CD14-positive monocyte (primary cell): ENCODE measurements around the gene HTD2. TPM values are rescaled to one million over a fixed set of nuclear protein-coding genes. Genes with fewer than 3 reads are reported as not detected.

Experiments
- DNase-seq, 3 donors: peaks; one replicate each; pipeline ENCODE4 v3.0.0-alpha.2; 2011 to 2022
- H2AFZ ChIP-seq: 2 replicates; pipeline ENCODE4 v1.6.0; 2012; ENCODE audit warnings: mild to moderate bottlenecking, low read depth, low read length, inconsistent platforms; ENCODE audit not compliant: insufficient read depth, poor library complexity, severe bottlenecking
- H3K27ac ChIP-seq, 2 donors: 1 replicate in 1 of 2; 2 replicates in 1 of 2; pipeline ENCODE4 v1.5.1; 2012 to 2013; ENCODE audit warnings: low read length in 2 of 2, control low read depth in 1 of 2, inconsistent platforms in 1 of 2, low read depth in 1 of 2, mild to moderate bottlenecking in 1 of 2
- H3K27me3 ChIP-seq, 2 donors: one replicate each; pipeline versions ENCODE4 v1.6.0 to v1.6.1; 2011 to 2013; ENCODE audit warnings: low read length in 2 of 2; ENCODE audit not compliant: control insufficient read depth in 2 of 2, insufficient read depth in 2 of 2
- H3K36me3 ChIP-seq, 2 donors: replicated peaks in 1 of 2; 1 replicate in 1 of 2; 2 replicates in 1 of 2; pipeline versions ENCODE4 v1.5.1 to v1.6.1; 2012 to 2013; ENCODE audit warnings: low read length in 2 of 2, control low read depth in 1 of 2, inconsistent platforms in 1 of 2, mild to moderate bottlenecking in 1 of 2; ENCODE audit not compliant: insufficient read depth in 2 of 2, control insufficient read depth in 1 of 2
- H3K4me1 ChIP-seq, 2 donors: 1 replicate in 1 of 2; 2 replicates in 1 of 2; pipeline versions ENCODE4 v1.5.1 to v1.6.1; 2012 to 2013; ENCODE audit warnings: low read length in 2 of 2, control low read depth in 1 of 2, inconsistent platforms in 1 of 2, mild to moderate bottlenecking in 1 of 2, moderate library complexity in 1 of 2; ENCODE audit not compliant: insufficient read depth in 2 of 2, control insufficient read depth in 1 of 2
- H3K4me2 ChIP-seq: replicated peaks from 2 replicates; pipeline ENCODE3; 2012; ENCODE audit warnings: low read length, moderate library complexity, mild to moderate bottlenecking; ENCODE audit not compliant: poor library complexity, severe bottlenecking; ENCODE audit errors: extremely low read depth
- H3K4me3 ChIP-seq, 3 experiments: fragments of 200-600 bp in 1 of 3; sonication (generic) in 1 of 3; replicated peaks in 1 of 3; 1 replicate in 2 of 3; 2 replicates in 1 of 3; pipeline ENCODE4 v1.5.1; 2011 to 2013; ENCODE audit warnings: low read length in 3 of 3, mild to moderate bottlenecking in 3 of 3, control low read depth in 2 of 3, low read depth in 2 of 3, inconsistent platforms in 1 of 3, moderate library complexity in 1 of 3
- H3K79me2 ChIP-seq: 2 replicates; pipeline ENCODE4 v1.6.0; 2012; ENCODE audit warnings: mild to moderate bottlenecking, control low read depth, inconsistent platforms, low read length, moderate library complexity; ENCODE audit not compliant: insufficient read depth
- H3K9ac ChIP-seq: 2 replicates; pipeline ENCODE4 v1.6.0; 2017; ENCODE audit warnings: low read length, mild to moderate bottlenecking; ENCODE audit not compliant: insufficient read depth, poor library complexity, severe bottlenecking
- H3K9me3 ChIP-seq, 2 donors: replicated peaks in 1 of 2; 1 replicate in 1 of 2; 2 replicates in 1 of 2; pipeline versions ENCODE4 v1.5.1 to v1.6.1; 2012 to 2013; ENCODE audit warnings: low read length in 2 of 2, control low read depth in 1 of 2; ENCODE audit not compliant: control insufficient read depth in 1 of 2, insufficient read depth in 1 of 2
- H4K20me1 ChIP-seq: 2 replicates; pipeline ENCODE4 v1.6.0; 2012; ENCODE audit warnings: mild to moderate bottlenecking, low read length, control low read depth, moderate library complexity; ENCODE audit not compliant: insufficient read depth
- H3K27ac Mint-ChIP-seq, 7 donors: one replicate each; pipeline ENCODE4 v1.8.0; 2020; ENCODE audit warnings: mild to moderate bottlenecking in 7 of 7, mixed read lengths in 7 of 7, moderate library complexity in 6 of 7, inconsistent platforms in 2 of 7
- H3K27me3 Mint-ChIP-seq, 3 donors: one replicate each; pipeline ENCODE4 v1.8.0; 2021 to 2022; ENCODE audit warnings: low read depth in 3 of 3, mild to moderate bottlenecking in 3 of 3, mixed read lengths in 3 of 3, moderate library complexity in 3 of 3, inconsistent platforms in 1 of 3
- H3K36me3 Mint-ChIP-seq, 2 donors: one replicate each; pipeline ENCODE4 v1.8.0; 2020; ENCODE audit warnings: mixed read lengths in 2 of 2, inconsistent platforms in 1 of 2, mild to moderate bottlenecking in 1 of 2
- H3K4me1 Mint-ChIP-seq: one replicate; pipeline ENCODE4 v1.8.0; 2020; ENCODE audit warnings: mild to moderate bottlenecking, mixed read lengths
- H3K4me3 Mint-ChIP-seq, 2 donors: one replicate each; pipeline ENCODE4 v1.8.0; 2020; ENCODE audit warnings: mild to moderate bottlenecking in 2 of 2, mixed read lengths in 2 of 2, moderate library complexity in 1 of 2
- H3K9me3 Mint-ChIP-seq, 7 donors: one replicate each; pipeline ENCODE4 v1.8.0; 2020 to 2022; ENCODE audit warnings: mixed read lengths in 7 of 7, mild to moderate bottlenecking in 6 of 7, moderate library complexity in 6 of 7, inconsistent platforms in 2 of 7
- WGBS: methylation state at CpG from one replicate; pipeline ENCODE4 v1.1.5; 2013; ENCODE audit warnings: missing lambda C conversion rate; ENCODE audit not compliant: insufficient coverage; 5-methylcytosine and 5-hydroxymethylcytosine counted together
- intact Hi-C, 2 donors: fragments of 100-400 bp; cut with micrococcal nuclease; formaldehyde crosslinking; loops; one replicate each; pipeline versions ENCODE4 v1.15.0 to v1.15.1; 2023
- polyA plus RNA-seq, 3 donors: library from polyadenylated mRNA; depleted of rRNA in 1 of 3; unstranded in 2 of 3; stranded (reverse) in 1 of 3; fragments of 300-500 nt in 2 of 3; fragments of >200 nt in 1 of 3; fragmentation: Illumina TruSeq in 2 of 3; gene quantifications; 1 replicate in 2 of 3; 2 replicates in 1 of 3; pipeline ENCODE4 v1.2.3, GENCODE V29; 2012 to 2021
- TF ChIP-seq, protein P1 (sequence below): fragments of 200-600 bp; IDR thresholded peaks from one replicate; pipeline ENCODE4 v1.8.0; 2022; ENCODE audit warnings: antibody characterized with exemption, mild to moderate bottlenecking

The HTD2 gene
- polyA plus RNA-seq, 3 donors = 4.5 to 17.3 (median 10.5) TPM

DNA sequence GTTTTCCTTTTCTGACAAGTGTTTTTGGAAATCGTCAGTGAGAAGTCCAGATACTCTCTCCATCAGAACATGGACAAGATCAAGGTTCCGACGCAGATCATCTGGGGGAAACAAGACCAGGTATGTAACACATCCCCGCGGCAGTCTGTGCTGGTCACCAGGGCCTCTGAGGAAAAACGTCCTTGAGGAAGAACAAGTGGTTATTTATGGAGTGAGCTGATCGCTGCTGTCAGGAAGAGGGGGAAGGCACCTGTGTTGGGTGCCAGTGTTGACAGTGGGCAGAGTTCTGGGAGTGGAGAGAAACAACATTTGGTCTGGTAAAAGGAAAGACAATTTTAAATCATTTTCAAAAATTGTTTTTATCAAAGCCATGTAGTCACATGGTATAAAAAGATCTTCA, 21.0 kb upstream of the HTD2 start:
- Histone ChIP-seq H3K9me3 (no peaks in the 10 kb centered on the region), H3K79me2 (no peaks in the 10 kb centered on the region), H3K4me1 (no peaks in the 10 kb centered on the region), H3K9ac (no peak overlapping the region), H3K4me3 (no peak overlapping the region), H3K27ac (no peak overlapping the region), H4K20me1 (no peaks in the 10 kb centered on the region), H3K36me3 (peaks cover 43 to 69% of the 10 kb centered on the region in 2 donors), H3K27me3 (no peaks in the 10 kb centered on the region), H3K4me2 (no peak overlapping the region), H2AFZ (no peak overlapping the region)
- 91% methylated on average over 5 of the region's 7 CpGs for WGBS
- Mint-ChIP-seq H3K9me3 (no peaks in the 10 kb centered on the region), H3K4me1 (no peaks in the 10 kb centered on the region), H3K4me3 (no peak overlapping the region), H3K36me3 (peaks cover 56 to 59% of the 10 kb centered on the region in 2 donors), H3K27me3 (no peaks in the 10 kb centered on the region), H3K27ac (peak overlapping the region in 1 of 7 donors; percentile 54)
- intact Hi-C loops = no loop called here
- DNase-seq = no peak
- TF ChIP-seq, protein P1, sequence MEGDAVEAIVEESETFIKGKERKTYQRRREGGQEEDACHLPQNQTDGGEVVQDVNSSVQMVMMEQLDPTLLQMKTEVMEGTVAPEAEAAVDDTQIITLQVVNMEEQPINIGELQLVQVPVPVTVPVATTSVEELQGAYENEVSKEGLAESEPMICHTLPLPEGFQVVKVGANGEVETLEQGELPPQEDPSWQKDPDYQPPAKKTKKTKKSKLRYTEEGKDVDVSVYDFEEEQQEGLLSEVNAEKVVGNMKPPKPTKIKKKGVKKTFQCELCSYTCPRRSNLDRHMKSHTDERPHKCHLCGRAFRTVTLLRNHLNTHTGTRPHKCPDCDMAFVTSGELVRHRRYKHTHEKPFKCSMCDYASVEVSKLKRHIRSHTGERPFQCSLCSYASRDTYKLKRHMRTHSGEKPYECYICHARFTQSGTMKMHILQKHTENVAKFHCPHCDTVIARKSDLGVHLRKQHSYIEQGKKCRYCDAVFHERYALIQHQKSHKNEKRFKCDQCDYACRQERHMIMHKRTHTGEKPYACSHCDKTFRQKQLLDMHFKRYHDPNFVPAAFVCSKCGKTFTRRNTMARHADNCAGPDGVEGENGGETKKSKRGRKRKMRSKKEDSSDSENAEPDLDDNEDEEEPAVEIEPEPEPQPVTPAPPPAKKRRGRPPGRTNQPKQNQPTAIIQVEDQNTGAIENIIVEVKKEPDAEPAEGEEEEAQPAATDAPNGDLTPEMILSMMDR = no peak

DNA sequence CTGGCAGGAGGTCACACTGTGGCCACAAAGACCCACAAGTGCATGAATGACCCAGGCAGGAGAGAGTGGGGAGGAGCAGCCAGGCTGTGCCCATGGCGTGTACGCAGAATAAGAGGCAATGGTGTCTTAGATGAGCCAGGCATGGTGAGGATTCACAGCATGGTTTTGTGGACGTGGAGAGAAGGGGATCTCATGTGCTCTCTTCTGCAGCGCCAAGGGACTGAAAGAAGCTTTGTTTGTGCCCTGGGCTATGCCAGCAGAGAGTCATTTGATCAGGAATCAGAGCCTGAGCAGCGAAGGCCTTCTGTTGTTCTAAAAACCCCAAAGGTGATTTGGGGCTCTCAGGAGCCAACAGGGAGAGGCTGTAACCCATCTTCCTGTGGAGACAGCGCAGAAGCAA, 19.0 kb upstream of the HTD2 start:
- Mint-ChIP-seq H3K9me3 (no peaks in the 10 kb centered on the region), H3K36me3 (peaks cover 43 to 53% of the 10 kb centered on the region in 2 donors), H3K27ac (peak overlapping the region in 2 of 7 donors; percentile 24 to 60), H3K4me3 (no peak overlapping the region), H3K4me1 (no peaks in the 10 kb centered on the region), H3K27me3 (no peaks in the 10 kb centered on the region)
- TF ChIP-seq, protein P1 = no peak
- Histone ChIP-seq H3K4me3 (no peak overlapping the region), H4K20me1 (no peaks in the 10 kb centered on the region), H3K9me3 (no peaks in the 10 kb centered on the region), H3K9ac (no peak overlapping the region), H3K79me2 (no peaks in the 10 kb centered on the region), H3K4me2 (no peak overlapping the region), H3K36me3 (peaks cover 40 to 49% of the 10 kb centered on the region in 2 donors), H3K27ac (no peak overlapping the region), H3K27me3 (no peaks in the 10 kb centered on the region), H2AFZ (no peak overlapping the region), H3K4me1 (no peaks in the 10 kb centered on the region)
- intact Hi-C loops = no loop called here
- DNase-seq = no peak
- WGBS = 98% methylated on average over 6 of the region's 6 CpGs
